Measurements from ENCODE around the gene GRK5. TPM values are rescaled to one million over a fixed set of nuclear protein-coding genes. Genes with fewer than 3 reads are reported as not detected.

GRK5 gene
- total RNA-seq, 4 donors from 2014 or later: 10.0 to 61.9 (median 18.1) TPM

DNA sequence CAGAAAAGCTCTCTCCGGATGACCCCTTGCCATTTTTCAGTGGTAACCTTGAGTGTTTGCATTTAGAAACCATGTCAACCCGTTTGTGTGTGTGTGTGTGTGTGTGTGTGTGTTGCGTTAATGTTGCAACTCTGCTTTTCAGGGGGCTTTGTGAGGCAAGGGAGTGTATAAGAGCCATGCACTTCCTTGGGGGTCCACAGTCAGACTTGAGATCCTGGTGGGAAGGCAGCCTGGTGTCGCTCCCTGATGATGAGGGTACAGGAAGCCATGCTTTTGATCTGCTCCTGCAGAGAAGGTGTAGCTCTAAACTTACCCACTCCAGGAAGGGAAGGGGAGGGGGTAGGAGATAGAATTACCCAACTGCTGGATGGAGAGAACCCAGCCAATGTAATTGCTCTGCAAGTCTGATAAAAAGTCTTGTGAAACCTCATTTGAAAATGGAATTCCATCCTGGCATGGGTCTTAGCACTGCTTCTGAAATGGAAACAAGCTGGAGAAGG, 10.7 kb downstream of the GRK5 start:
- no peak for DNase-seq

DNA sequence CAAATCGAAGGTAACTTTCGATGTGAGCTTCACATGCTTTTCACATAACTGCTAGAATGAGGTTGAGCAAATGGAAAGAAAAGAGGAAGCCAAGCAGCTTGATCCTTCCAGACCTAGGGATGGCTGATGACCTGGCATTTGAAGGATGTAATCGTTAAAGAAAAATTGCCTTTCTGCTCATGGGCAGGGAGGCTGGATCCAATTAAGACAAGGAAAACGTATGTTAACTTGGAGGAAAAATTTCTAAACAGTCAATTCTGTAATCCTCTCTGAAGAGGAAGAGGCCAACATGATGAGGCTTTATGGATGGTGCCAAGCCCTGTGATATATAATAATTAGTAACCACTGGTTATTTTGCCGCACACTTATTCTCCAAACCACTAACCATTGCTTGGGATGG, 12.5 kb downstream of the GRK5 start:
- no peak for DNase-seq
- H3K27me3 ChIP-seq: no peaks in the 10 kb centered on the region
- TF ChIP-seq, protein P1, sequence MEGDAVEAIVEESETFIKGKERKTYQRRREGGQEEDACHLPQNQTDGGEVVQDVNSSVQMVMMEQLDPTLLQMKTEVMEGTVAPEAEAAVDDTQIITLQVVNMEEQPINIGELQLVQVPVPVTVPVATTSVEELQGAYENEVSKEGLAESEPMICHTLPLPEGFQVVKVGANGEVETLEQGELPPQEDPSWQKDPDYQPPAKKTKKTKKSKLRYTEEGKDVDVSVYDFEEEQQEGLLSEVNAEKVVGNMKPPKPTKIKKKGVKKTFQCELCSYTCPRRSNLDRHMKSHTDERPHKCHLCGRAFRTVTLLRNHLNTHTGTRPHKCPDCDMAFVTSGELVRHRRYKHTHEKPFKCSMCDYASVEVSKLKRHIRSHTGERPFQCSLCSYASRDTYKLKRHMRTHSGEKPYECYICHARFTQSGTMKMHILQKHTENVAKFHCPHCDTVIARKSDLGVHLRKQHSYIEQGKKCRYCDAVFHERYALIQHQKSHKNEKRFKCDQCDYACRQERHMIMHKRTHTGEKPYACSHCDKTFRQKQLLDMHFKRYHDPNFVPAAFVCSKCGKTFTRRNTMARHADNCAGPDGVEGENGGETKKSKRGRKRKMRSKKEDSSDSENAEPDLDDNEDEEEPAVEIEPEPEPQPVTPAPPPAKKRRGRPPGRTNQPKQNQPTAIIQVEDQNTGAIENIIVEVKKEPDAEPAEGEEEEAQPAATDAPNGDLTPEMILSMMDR (IDR thresholded peaks at IDR 0.05): no peak
- TF ChIP-seq POLR2A (IDR thresholded peaks at IDR 0.05): no peak
- no peaks in the 10 kb centered on the region for H3K36me3 ChIP-seq
- no peaks in the 10 kb centered on the region for H3K9me3 ChIP-seq
- H3K4me1 ChIP-seq: peaks cover 0 to 11% (median 4%) of the 10 kb centered on the region in 4 donors
- peak overlapping the region; percentile 44 to 69 (median 52) for H3K27ac ChIP-seq
- H3K4me3 ChIP-seq: no peak overlapping the region

More for the DNA sequence above, 10.7 kb downstream of the GRK5 start:
- Histone ChIP-seq H3K9me3 (no peaks in the 10 kb centered on the region), H3K36me3 (no peaks in the 10 kb centered on the region), H3K27ac (peak overlapping the region in 3 of 4 donors; percentile 1 to 56 (median 26)), H3K27me3 (no peaks in the 10 kb centered on the region), H3K4me3 (no peak overlapping the region), H3K4me1 (peaks cover 0 to 14% (median 4%) of the 10 kb centered on the region in 4 donors)
- no peak for TF ChIP-seq POLR2A (IDR thresholded peaks at IDR 0.05)
- TF ChIP-seq, protein P1 (IDR thresholded peaks at IDR 0.05): no peak

DNA sequence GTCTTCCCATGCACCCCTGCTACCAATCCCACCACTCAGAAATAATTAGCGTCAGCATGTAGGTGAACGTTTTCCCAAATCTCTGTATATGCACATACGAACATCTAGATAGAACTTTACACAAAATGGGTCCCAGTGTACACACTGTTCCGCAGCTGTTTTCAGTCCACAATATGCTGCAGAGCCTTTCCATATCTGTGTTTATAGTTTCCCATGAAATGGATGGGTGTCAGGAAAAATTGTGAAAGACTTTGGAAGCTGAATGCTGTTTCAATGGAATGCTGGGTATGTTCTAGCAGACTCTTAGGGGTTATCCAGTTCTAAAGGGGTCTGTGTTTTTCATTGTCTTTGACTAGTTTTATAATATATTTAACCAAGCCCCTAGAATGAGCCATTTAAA, 13.8 kb downstream of the GRK5 start:
- H3K36me3 ChIP-seq: no peaks in the 10 kb centered on the region
- H3K27me3 ChIP-seq: no peaks in the 10 kb centered on the region
- H3K4me3 ChIP-seq: no peak overlapping the region
- H3K9me3 ChIP-seq: no peaks in the 10 kb centered on the region
- DNase-seq: no peak
- peak overlapping the region; percentile 44 to 69 (median 52) for H3K27ac ChIP-seq
- no peak for TF ChIP-seq POLR2A (IDR thresholded peaks at IDR 0.05)
- TF ChIP-seq, protein P1 (IDR thresholded peaks at IDR 0.05): no peak
- peaks cover 0 to 11% (median 4%) of the 10 kb centered on the region in 4 donors for H3K4me1 ChIP-seq

DNA sequence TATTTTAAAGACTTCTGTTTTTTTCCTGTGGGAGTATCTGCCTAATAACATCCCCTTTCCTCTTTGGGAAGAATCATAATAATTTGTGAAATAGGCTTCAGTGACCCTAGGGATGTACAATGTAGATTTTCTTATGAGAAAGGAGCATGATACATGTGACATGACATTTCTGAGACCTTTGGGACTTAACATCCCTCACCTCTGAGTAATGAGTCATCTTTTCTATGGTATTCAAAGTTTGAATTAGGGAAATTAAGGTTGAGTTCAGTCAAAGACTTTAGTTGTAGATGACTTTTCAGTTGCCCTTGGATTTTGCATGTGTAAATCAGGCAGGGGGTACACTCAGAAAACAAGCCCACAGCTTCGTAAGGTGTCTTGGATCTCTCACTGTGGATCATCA, 14.3 kb downstream of the GRK5 start:
- Histone ChIP-seq H3K27me3 (no peaks in the 10 kb centered on the region), H3K4me3 (no peak overlapping the region), H3K36me3 (no peaks in the 10 kb centered on the region), H3K4me1 (peaks cover 0 to 11% (median 4%) of the 10 kb centered on the region in 4 donors), H3K27ac (peak overlapping the region; percentile 51 to 76 (median 66)), H3K9me3 (no peaks in the 10 kb centered on the region)
- TF ChIP-seq, protein P1 (IDR thresholded peaks at IDR 0.05): no peak
- no peak for TF ChIP-seq POLR2A (IDR thresholded peaks at IDR 0.05)
- no peak for DNase-seq

DNA sequence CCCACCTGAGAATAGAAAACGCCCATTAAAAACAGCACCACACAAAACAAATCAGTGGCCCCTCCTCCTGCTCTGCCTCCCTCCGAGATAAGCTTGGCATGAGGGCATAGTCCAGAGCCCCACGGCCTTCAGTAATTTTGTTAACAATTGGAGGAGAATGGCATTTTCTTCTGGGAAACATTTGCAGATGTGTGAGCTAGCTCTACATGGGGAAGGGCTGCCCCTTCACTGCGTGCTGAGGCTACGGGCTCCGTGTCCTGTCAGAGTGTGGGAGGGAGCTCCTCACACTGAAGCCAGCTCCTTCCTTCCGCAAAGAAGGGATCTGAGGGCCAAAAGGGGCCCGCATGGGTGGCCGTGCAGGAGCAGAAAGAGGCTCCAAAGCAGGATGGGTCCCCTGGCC, 15.2 kb downstream of the GRK5 start:
- DNase-seq: no peak
- Histone ChIP-seq H3K36me3 (no peaks in the 10 kb centered on the region), H3K27ac (peak overlapping the region; percentile 51 to 76 (median 66)), H3K27me3 (no peaks in the 10 kb centered on the region), H3K4me3 (no peak overlapping the region), H3K4me1 (peaks cover 0 to 11% (median 4%) of the 10 kb centered on the region in 4 donors), H3K9me3 (no peaks in the 10 kb centered on the region)
- no peak for TF ChIP-seq POLR2A (IDR thresholded peaks at IDR 0.05)
- TF ChIP-seq, protein P1 (IDR thresholded peaks at IDR 0.05): no peak

All from Peyer's patch (tissue), 4 donors.